HEK293 (cell line): Measurements from ENCODE around the gene ARL15.
A peak's percentile ranks its signal among the peaks of the same experiment; 100 is the strongest.

Source experiments
- CTCF ChIA-PET: fragments of 350-600 bp; formaldehyde crosslinking; extraction: SDS; loops from one replicate; lab custom pipeline; 2021; ENCODE audit warnings: antibody characterized with exemption; lab: Yijun Ruan, JAX
- POLR2A ChIA-PET: fragments of 300-600 bp; formaldehyde crosslinking; extraction: SDS; loops from one replicate; lab custom pipeline; 2020; ENCODE audit warnings: antibody characterized with exemption, inconsistent platforms; lab: Yijun Ruan, JAX
- H3K27ac ChIP-seq: fragments of 200-500 bp; sonication (Bioruptor generic); 2 replicates; pipeline ENCODE4 v1.5.1; 2014; ENCODE audit warnings: low read depth, low read length, control low read depth, inconsistent platforms; ENCODE audit errors: extremely low read depth
- H3K36me3 ChIP-seq, 2 experiments: fragments of 200-500 bp in 1 of 2; sonication (Bioruptor generic) in 1 of 2; 1 replicate in 1 of 2; 2 replicates in 1 of 2; pipeline ENCODE4 v1.5.1; 2014 to 2017; ENCODE audit warnings: inconsistent platforms in 2 of 2, low read length in 2 of 2; ENCODE audit not compliant: control insufficient read depth in 2 of 2, insufficient read depth in 1 of 2
- H3K4me1 ChIP-seq: fragments of 200-500 bp; sonication (Bioruptor generic); 2 replicates; pipeline ENCODE4 v1.5.1; 2014; ENCODE audit warnings: mild to moderate bottlenecking, low read length, inconsistent platforms; ENCODE audit not compliant: control insufficient read depth, insufficient read depth
- H3K4me3 ChIP-seq: 2 replicates; pipeline ENCODE4 v1.5.1; 2011; ENCODE audit warnings: low read depth, mild to moderate bottlenecking, control low read depth, low read length, moderate library complexity
- H3K9me3 ChIP-seq: fragments of 200-500 bp; sonication (Bioruptor generic); 2 replicates; pipeline ENCODE4 v1.5.1; 2014; ENCODE audit warnings: low read depth, low read length, inconsistent platforms; ENCODE audit not compliant: control insufficient read depth, insufficient read depth
- GFI1B ChIP-seq: fragments of 450-650 bp; formaldehyde crosslinking; IDR thresholded peaks from 2 replicates; pipeline ENCODE4 v1.5.1; 2016; ENCODE audit warnings: missing biosample characterization, missing genetic modification characterization
- IKZF3 ChIP-seq: fragments of 450-650 bp; IDR thresholded peaks from 2 replicates; pipeline ENCODE4 v1.5.0; 2018; ENCODE audit warnings: missing biosample characterization, mild to moderate bottlenecking, missing genetic modification characterization, moderate library complexity
- KLF16 ChIP-seq: fragments of 450-650 bp; formaldehyde crosslinking; IDR thresholded peaks from 2 replicates; pipeline ENCODE4 v1.5.1; 2017; ENCODE audit warnings: missing biosample characterization, missing genetic modification characterization
- KLF17 ChIP-seq: fragments of 450-650 bp; formaldehyde crosslinking; IDR thresholded peaks from 2 replicates; pipeline ENCODE4 v1.5.1; 2016; ENCODE audit warnings: missing biosample characterization, missing genetic modification characterization
- MEIS1 ChIP-seq: sonication (generic); formaldehyde crosslinking; IDR thresholded peaks from 2 replicates; pipeline ENCODE4 v1.8.1; 2022; ENCODE audit warnings: missing genetic modification reagents, mild to moderate bottlenecking, borderline replicate concordance
- PRDM6 ChIP-seq: fragments of 450-650 bp; formaldehyde crosslinking; IDR thresholded peaks from 2 replicates; pipeline ENCODE4 v1.5.1; 2017; ENCODE audit warnings: missing biosample characterization, missing genetic modification characterization
- ZNF175 ChIP-seq: fragments of 450-650 bp; formaldehyde crosslinking; IDR thresholded peaks from 2 replicates; pipeline ENCODE4 v1.5.1; 2016; ENCODE audit warnings: missing biosample characterization, missing genetic modification characterization
- ZNF211 ChIP-seq: fragments of 450-650 bp; formaldehyde crosslinking; IDR thresholded peaks from 2 replicates; pipeline ENCODE4 v1.5.1; 2016; ENCODE audit warnings: low read depth, missing biosample characterization, missing genetic modification characterization
- ZNF335 ChIP-seq: fragments of 450-650 bp; formaldehyde crosslinking; conservative IDR thresholded peaks from 2 replicates; pipeline ENCODE4 v1.5.1; 2016; ENCODE audit warnings: missing biosample characterization, missing genetic modification characterization
- ZNF354C ChIP-seq: fragments of 450-650 bp; formaldehyde crosslinking; IDR thresholded peaks from 2 replicates; pipeline ENCODE4 v1.5.1; 2016; ENCODE audit warnings: missing biosample characterization, missing genetic modification characterization, low read depth, borderline replicate concordance
- ZNF473 ChIP-seq: fragments of 450-650 bp; formaldehyde crosslinking; IDR thresholded peaks from 2 replicates; pipeline ENCODE4 v1.5.1; 2017; ENCODE audit warnings: missing biosample characterization, missing genetic modification characterization
- ZNF585B ChIP-seq: fragments of 450-650 bp; formaldehyde crosslinking; IDR thresholded peaks from 2 replicates; pipeline ENCODE4 v1.5.1; 2016; ENCODE audit warnings: missing biosample characterization, missing genetic modification characterization
- ZSCAN5A ChIP-seq: fragments of 450-650 bp; formaldehyde crosslinking; IDR thresholded peaks from 2 replicates; pipeline ENCODE4 v1.5.1; 2016; ENCODE audit warnings: missing biosample characterization, missing genetic modification characterization
- TF ChIP-seq, protein P1 (sequence below): fragments of 450-650 bp; formaldehyde crosslinking; IDR thresholded peaks from 2 replicates; pipeline ENCODE4 v1.5.1; 2016; ENCODE audit warnings: missing biosample characterization, missing genetic modification characterization

Gene ARL15

DNA sequence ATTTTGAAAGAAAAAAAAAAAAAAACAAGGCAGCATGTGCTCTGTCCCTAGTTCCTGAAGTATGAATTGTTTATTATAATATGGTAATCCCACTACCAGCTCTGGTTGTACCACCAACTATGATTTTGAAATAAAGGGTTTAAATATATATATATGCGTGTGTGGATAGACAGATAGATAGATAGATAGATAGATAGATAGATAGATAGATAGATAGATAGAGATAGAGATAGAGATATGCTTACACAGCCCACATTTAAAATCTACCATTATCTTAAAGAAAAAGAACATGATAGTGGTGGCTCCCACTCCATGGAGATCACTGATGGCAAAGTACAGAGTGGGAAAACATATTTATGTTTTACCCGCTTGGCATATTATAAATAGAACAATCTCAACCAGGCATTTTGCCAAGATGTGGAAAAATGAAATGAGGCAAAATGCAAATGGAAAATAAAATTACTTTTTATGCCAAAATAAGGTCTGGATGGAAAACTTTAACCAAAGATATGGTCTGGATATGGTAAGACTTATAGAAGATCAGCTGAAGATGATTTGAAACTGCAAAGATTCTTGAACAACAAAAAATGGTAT lies 170.0 kb downstream of the ARL15 start:
- Histone ChIP-seq H3K9me3 (no peaks in the 10 kb centered on the region), H3K36me3 (no peaks in the 10 kb centered on the region), H3K4me1 (0 out of 2 replicates have a peak, but pooled peaks cover 4% of the 10 kb centered on the region), H3K4me3 (no peak overlapping the region), H3K27ac (no peak overlapping the region)
- POLR2A ChIA-PET = no interaction called here
- CTCF ChIA-PET = no interaction called here
- TF ChIP-seq KLF17 (tag by site-specific recombination) (no peak), ZNF175 (no peak), MEIS1 (CRISPR knock-in tag) (no peak), ZNF354C (tag by site-specific recombination) (no peak), GFI1B (no peak), IKZF3 (no peak), KLF16 (no peak), ZNF585B (no peak), ZSCAN5A (tag by site-specific recombination) (no peak)
- TF ChIP-seq, protein P1, sequence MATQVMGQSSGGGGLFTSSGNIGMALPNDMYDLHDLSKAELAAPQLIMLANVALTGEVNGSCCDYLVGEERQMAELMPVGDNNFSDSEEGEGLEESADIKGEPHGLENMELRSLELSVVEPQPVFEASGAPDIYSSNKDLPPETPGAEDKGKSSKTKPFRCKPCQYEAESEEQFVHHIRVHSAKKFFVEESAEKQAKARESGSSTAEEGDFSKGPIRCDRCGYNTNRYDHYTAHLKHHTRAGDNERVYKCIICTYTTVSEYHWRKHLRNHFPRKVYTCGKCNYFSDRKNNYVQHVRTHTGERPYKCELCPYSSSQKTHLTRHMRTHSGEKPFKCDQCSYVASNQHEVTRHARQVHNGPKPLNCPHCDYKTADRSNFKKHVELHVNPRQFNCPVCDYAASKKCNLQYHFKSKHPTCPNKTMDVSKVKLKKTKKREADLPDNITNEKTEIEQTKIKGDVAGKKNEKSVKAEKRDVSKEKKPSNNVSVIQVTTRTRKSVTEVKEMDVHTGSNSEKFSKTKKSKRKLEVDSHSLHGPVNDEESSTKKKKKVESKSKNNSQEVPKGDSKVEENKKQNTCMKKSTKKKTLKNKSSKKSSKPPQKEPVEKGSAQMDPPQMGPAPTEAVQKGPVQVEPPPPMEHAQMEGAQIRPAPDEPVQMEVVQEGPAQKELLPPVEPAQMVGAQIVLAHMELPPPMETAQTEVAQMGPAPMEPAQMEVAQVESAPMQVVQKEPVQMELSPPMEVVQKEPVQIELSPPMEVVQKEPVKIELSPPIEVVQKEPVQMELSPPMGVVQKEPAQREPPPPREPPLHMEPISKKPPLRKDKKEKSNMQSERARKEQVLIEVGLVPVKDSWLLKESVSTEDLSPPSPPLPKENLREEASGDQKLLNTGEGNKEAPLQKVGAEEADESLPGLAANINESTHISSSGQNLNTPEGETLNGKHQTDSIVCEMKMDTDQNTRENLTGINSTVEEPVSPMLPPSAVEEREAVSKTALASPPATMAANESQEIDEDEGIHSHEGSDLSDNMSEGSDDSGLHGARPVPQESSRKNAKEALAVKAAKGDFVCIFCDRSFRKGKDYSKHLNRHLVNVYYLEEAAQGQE (tag by site-specific recombination) = no peak
- TF ChIP-seq, all 188 proteins: peak for 0

DNA sequence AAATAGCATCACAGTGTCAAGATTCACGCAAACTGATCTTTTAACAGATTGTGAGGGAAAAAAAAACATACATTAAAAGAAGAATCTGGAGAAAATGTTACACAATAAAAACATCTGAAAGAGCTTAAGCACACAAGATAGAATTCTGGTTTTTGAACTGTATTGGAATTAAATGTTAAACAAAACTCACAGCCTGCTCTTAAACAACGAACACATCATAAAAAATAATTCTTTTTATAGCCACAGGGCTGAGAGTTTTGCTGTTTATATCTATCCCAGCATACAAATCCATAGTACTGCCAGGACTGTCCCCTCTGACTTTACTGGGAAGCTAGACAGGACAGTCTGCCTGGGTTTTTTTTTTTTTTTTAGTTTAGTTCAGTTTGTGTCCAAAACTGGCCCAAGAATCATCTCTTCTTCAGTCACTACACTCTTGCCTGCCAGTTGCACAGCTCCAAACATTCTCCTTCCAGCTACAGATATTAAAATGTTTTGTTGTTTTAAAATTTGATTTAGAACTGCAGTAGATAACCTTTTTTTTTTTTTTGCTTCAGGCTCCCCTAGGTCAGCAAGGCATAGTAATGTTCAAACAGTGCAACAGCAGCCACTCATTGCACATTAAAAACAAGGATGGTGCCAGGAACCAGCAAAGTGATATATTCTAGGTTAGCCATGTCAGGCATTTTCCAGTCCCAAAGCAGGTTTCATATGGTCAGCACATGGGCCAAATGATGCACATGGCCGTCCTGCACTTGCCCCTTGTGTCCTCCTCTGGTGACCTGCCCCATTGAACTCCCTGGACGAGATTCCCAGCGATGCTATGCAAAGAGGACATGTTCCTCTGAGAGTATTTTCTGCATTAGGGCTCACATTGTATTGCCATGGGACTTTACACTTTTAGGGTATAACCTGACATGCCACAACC lies 173.6 kb downstream of the ARL15 start:
- CTCF ChIA-PET = interaction anchor here (0.6 to 0.7 kb wide), 3 partner anchors 15 to 892 kb away, joined by 3 read pairs; no protein-coding TSS in a partner anchor
- POLR2A ChIA-PET = interaction anchor here (0.7 kb wide), 1 partner anchor 20 kb away, joined by 4 read pairs; no protein-coding TSS in a partner anchor
- Histone ChIP-seq H3K36me3 (no peaks in the 10 kb centered on the region), H3K9me3 (no peaks in the 10 kb centered on the region), H3K4me3 (no peak overlapping the region), H3K27ac (no peak overlapping the region), H3K4me1 (0 out of 2 replicates have a peak, but pooled peaks cover 4% of the 10 kb centered on the region)
- TF ChIP-seq ZNF473 (tag by site-specific recombination) = no peak
- TF ChIP-seq PRDM6 (tag by site-specific recombination) = peak; percentile 51; the same call in 1 of the 2 replicates
- TF ChIP-seq ZNF211 (tag by site-specific recombination) = no peak
- TF ChIP-seq ZNF335 = no peak
